Cerebellar cortex (tissue), 1 donor: ENCODE data around the gene PIGU.
"Not testable (repeated sequence)": the region's sequence is repeated elsewhere in the genome, so short reads cannot be mapped to it uniquely, and the experiment has no call there.

Experiments
- DNase-seq: peaks from one replicate; pipeline ENCODE4 v3.0.0-alpha.2; 2015; ENCODE audit warnings: low spot score

The PIGU gene

GRCh38 chr20:34532756-34533155 is 144.1 kb downstream of the PIGU start:
- DNase-seq = no peak

- DNase-seq = no peak
Observed at GRCh38 chr20:34532320-34532719, 144.6 kb downstream of the PIGU start.

DNA sequence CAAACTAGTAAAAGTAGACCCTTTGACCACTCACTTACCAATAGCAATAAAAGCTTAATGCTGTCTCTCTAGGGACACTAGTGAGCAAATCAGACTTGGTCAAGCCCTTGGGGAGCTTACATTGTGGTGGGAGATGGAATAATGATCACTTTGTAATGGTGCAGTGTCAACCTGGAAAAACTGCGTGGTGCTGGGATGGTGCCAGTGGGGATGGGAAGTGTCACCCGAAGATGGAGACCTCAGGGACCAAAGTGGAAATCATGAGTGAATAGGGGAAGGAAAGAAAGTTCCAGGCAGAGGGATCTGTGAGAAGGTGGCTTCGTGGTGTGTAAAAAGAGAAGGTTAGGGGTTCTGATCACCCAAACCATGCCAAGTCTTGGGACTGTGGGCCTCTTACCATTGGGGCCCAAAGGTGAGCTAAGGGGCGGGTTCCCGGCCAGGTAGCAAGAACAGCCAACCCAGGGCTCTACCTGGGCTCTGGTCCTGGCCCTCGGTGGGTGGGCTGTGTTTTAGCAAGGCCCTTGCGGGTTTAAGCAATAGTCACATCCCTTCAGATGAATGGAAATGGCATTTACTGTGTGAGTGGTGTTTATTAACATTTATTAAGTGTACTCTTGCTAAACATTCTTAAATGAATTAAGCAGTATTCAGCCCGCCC is 145.2 kb downstream of the PIGU start:
- no peak for DNase-seq

DNA sequence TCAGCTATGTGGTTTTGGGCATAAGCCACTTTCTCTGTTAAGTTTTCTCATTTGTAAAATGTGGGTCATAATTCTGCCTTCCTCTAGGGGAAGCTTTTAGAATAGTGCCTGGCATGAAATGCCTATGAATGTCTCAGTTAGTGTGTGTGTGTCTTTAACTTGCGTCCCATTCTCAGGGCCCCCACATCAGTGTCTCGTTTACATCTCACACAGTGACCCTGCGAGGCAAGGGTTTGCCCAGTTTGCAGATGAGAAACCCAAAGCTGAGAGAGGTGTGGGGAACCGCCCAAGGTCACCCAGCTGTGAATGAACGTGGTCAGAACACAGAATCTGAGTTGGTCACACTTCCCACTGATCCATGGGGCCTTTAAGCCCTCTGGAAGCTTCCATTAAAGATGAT is 146.6 kb downstream of the PIGU start:
- DNase-seq = no peak

DNA sequence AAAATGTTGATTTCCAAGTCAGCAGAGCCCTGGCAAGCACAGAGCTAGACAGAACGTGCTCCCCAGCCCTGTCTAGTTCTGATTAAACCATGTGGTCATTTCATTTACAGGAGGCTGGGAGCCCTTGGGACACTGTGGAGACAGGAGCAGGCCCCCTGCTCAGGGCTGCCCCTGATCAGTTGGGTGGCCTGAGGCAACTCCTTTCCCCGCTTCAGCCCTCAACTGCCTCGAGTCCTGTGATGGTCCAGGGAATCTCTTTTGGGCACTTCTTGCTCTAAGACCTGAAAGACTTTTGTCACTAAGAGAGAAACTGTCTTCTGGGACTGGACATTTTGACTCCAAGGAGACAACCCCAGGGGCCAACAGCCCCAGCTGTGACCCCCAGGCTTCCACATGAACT is 147.2 kb downstream of the PIGU start:
- no peak for DNase-seq

GRCh38 chr20:34528921-34529297 is 148.0 kb downstream of the PIGU start:
- DNase-seq = peak; percentile 43

DNA sequence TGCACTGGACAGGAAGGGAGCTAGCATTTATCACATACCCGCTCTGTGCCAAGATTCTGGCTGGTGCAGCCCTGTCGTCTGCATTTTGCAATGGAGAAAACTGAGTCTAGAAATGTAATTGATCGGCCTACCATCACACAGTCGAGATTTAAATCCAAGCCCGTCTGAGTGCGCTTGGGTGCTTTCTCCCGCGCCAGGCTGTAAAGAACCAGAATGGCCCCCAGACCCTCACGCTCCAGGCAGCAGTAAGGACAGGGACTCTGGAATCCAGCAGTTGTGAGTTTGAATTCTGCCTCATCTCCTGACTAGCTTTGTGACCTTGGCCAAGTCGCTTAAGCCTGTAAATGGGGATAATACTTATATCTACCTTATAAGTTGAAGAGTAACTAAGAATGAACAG is 149.9 kb downstream of the PIGU start:
- no peak for DNase-seq

GRCh38 chr20:34526466-34526865 is 150.4 kb downstream of the PIGU start:
- DNase-seq = no peak

DNA sequence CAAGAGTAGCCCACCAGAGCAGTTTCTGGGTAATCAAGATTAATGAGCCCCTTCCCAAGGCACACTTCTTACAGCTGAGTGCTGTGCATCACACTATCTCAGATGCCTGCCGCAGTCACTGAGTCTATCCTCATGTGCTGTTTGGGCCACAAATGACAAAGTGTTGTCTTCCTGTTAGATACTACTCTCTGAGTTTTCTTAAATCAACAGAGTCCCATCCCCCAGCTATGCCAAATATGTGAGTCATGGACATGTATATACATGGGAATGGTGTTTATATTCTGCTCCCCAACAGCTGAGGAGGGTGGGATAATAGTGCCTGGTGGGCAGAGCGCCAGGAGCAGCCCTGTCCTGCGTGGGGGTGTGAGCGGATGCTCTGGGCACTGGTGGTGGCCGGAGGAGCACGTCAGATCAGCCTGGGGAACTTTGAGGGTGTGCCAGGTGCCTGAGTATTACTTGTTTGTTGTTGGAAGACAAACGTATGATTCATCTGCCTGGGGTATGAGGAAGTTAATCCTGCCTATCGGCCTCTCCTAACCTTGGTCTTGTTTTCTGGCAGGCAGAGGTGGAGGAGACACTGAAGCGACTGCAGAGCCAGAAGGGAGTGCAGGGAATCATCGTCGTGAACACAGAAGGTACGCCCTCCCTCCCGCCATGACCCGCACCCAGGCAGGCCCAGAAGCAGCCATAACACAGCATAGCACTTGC is 151.0 kb downstream of the PIGU start:
- DNase-seq = no peak

DNA sequence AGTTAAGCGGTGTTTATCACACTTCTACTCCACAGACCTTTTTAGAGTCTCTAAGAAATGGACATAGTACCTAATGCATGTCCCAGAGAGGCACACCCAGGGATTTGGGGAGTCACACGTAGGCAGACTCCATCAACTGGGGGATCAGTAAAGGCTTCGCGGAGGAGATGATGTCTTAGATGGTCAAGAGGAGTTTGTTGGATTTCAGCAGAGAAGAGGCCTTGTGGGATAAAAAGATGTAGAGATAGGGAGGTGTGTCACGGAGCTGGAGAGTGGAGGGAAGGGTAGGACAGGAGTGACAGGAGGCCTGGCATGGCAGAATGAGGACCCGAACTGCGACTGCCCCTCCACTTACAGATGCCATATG is 151.6 kb downstream of the PIGU start:
- no peak for DNase-seq

DNA sequence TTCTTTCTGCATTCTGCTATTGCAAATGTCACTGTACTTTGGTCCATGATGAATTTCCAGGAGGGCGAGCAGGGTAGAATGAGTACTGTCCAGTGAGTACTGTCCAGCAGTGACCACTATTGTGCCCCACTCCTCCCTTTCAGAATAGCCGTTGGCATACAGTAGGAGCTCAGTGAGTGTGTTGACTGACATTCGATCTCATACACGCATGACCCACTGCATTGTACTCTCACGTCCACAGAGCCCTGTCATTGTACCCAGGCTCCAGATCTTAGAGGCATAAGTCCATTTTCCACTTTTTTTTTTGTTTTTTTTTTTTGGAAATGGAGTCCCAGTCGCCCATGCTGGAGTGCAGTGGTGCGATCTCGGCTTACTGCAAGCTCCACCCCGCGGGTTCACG is 152.5 kb downstream of the PIGU start:
- no peak for DNase-seq

GRCh38 chr20:34522969-34523871 is 153.7 kb downstream of the PIGU start:
- DNase-seq = peak; percentile 54

DNA sequence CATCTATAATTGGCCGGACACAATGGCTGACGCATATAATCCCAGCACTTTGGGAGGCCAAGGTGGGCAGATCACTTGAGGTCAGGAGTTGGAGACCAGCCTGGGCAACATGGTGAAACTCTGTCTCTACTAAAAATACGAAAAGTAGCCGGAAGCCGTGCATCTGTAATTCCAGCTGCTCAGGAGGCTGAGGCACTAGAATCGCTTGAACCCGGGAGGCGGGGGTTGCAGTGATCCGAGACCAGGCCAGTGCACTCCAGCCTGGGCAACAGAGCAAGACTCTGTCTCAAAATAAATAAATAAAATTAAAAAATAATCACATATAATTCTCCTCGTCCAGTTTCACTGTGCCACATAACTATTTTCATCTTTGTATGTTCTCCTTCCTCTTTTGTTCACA is 157.1 kb downstream of the PIGU start:
- not testable (repeated sequence) for DNase-seq

DNA sequence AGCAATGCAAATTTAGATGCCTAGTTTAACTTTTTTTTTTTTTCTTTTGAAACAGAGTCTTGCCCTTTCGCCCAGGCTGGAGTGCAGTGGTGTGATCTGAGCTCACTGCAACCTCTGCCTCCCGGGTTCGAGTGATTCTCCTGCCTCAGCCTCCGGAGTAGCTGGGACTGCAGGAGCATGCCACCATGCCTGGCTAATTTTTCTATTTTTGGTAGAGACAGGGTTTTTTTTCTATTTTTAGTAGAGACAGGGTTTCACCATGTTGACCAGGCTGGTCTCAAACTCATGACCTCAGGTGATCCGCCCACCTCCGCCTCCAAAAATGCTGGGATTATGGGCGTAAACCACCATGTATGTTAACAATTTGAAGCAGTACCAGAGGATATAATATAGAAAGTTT is 158.0 kb downstream of the PIGU start:
- DNase-seq = not testable (repeated sequence)

- no peak for DNase-seq
Observed at GRCh38 chr20:34517114-34517505, 159.8 kb downstream of the PIGU start.

DNA sequence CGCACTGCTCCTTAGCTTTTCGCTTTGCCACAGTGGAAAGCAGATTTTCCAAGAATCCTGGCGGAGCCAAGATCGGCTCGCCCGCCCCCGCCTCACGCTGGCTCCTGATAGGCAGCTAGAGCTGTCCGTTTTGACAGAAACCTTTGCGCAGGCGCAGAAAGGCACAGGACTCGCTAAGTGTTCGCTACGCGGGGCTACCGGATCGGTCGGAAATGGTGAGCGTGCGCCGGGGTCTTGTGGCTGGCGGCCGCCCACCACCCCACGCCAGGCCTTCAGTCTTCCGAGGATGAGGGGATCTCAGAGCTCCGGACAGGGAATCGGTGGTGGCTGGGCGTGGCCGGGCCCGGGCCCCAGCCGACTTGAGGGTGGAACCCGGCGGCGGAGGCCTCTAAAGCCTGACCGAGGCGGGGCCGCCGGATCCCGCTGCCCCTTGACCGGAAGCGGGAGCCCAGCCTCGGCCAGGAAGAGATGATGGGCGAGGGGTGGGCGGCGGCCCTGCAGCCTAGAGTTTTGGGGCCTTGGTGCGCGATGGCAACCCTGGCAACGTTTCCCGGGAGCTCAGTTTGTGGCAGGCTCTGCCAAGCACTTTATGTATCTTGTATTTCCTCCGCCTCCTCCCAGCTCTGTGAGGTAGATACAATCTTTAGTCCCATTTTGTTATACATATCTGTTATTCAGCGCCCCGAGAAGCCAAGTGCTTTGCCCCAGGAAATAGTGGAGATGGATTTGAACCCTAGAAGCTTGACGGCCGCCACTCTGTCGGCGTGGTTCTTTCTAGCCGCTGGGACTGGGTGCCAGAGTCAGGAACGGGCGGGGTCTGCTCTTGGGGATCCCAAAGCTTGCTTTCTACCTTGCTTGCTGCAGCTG is 160.4 kb downstream of the PIGU start, which contains the start of gene DYNLRB1:
TSS of gene DYNLRB1 (plus strand) at position 176 of the 867 bp plus-strand sequence. CDS start at position 213, 37 bp downstream.
- peak; percentile 98 for DNase-seq

- DNase-seq = peak; percentile 88
Observed at GRCh38 chr20:34515484-34516246, 161.2 kb downstream of the PIGU start.

GRCh38 chr20:34514897-34515483 is 161.9 kb downstream of the PIGU start:
- DNase-seq = no peak

GRCh38 chr20:34514034-34514433 is 162.9 kb downstream of the PIGU start:
- DNase-seq = not testable (repeated sequence)

DNA sequence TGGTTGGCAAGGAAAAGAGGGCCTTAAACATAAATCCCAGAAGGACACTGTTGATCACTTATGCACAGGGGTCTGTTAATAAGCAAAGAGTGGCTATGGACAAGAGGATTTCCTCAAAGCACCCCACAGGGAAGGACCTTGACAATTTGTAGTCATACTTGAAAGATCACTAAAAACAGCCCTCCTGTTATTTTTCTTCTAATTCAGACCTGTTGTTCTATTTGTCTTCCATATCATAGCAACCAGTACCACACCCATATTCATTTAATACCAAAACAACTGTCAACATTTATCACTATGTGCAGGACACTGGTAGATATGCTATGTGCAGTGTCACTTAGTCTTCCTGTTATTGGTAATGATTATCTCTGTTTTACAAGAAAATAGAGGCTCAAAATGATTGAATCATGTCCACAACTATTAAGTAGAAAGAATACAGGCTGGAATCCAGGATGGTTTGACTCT is 163.9 kb downstream of the PIGU start:
- no peak for DNase-seq
